Adrenal gland (tissue), 12 donors: ENCODE results near the gene FCHSD2. TPM values are rescaled to one million over a fixed set of nuclear protein-coding genes. Genes with fewer than 3 reads are reported as not detected.

Source experiments
- DNase-seq, 7 donors: peaks; one replicate each; pipeline ENCODE4 v3.0.0-alpha.2; 2019 to 2020
- H3K27ac ChIP-seq, 5 donors: fragments of 200-600 bp; sonication (generic) in 4 of 5; 1 replicate in 3 of 5; 2 replicates in 2 of 5; pipeline versions ENCODE4 v1.5.1 to v1.8.0; 2016 to 2020; ENCODE audit warnings: mild to moderate bottlenecking in 1 of 5
- H3K27me3 ChIP-seq: fragments of 200-600 bp; 2 replicates; pipeline ENCODE4 v1.8.0; 2021
- H3K36me3 ChIP-seq, 2 donors: fragments of 200-600 bp; replicated peaks in 1 of 2; 1 replicate in 1 of 2; 2 replicates in 1 of 2; pipeline versions ENCODE4 v1.5.1 to v1.8.0; 2018 to 2022
- H3K4me1 ChIP-seq, 2 donors: fragments of 200-600 bp; replicated peaks in 1 of 2; 1 replicate in 1 of 2; 2 replicates in 1 of 2; pipeline versions ENCODE4 v1.5.1 to v1.8.0; 2018 to 2021
- H3K4me3 ChIP-seq, 4 donors: fragments of 200-600 bp; sonication (generic) in 3 of 4; one replicate each; pipeline ENCODE4 v1.5.1; 2016 to 2018
- H3K9me3 ChIP-seq, 3 donors: fragments of 200-600 bp; sonication (generic) in 1 of 3; replicated peaks in 1 of 3; 1 replicate in 2 of 3; 2 replicates in 1 of 3; pipeline versions ENCODE4 v1.5.1 to v1.8.0; 2016 to 2021
- POLR2A ChIP-seq, 2 donors: fragments of 450-650 bp; IDR thresholded peaks; one replicate each; pipeline ENCODE4 v1.6.1; 2017; ENCODE audit warnings: antibody characterized with exemption in 2 of 2, mild to moderate bottlenecking in 2 of 2, moderate library complexity in 1 of 2
- WGBS, 4 donors: extraction: QIAGEN DNeasy Blood & Tissue Kit in 2 of 4; methylation state at CpG; one replicate each; pipeline versions ENCODE4 v1.1.5 to v1.1.7; 2013 to 2017; 5-methylcytosine and 5-hydroxymethylcytosine counted together
- intact Hi-C, 2 donors: fragments of 100-400 bp; cut with DNase I; formaldehyde crosslinking; loops; one replicate each; pipeline versions ENCODE4 v1.14.1 to v1.15.0; 2022 to 2023
- polyA plus RNA-seq, 3 donors: library from polyadenylated mRNA; stranded (reverse); fragments of 200-250 nt in 2 of 3; fragments of 350-450 nt in 1 of 3; fragmentation: Illumina TruSeq in 1 of 3; extraction: RNeasy Lipid Tissue Mini Kit (QIAGEN cat#74804) in 1 of 3; gene quantifications; one replicate each; pipeline ENCODE4 v1.2.3, GENCODE V29; 2013 to 2014
- total RNA-seq, 9 donors: library from RNA; depleted of rRNA in 4 of 9; stranded (reverse); fragments of >200 nt in 4 of 9; fragments of 120-200 nt in 1 of 9; fragmentation: NEBNext Ultra II Directional in 1 of 9; extraction: Animal tissue kit (Norgen Biotek cat#: 25700) in 1 of 9; gene quantifications; one replicate each; pipeline versions ENCODE4 v1.1.0 to v1.2.4, GENCODE V29; 2013 to 2023
- TF ChIP-seq, protein P1 (sequence below), 6 experiments: fragments of 450-650 bp in 4 of 6; fragments of 200-600 bp in 2 of 6; sonication (generic) in 1 of 6; IDR thresholded peaks; 1 replicate in 5 of 6; 2 replicates in 1 of 6; pipeline versions ENCODE4 v1.5.1 to v1.8.0; 2016 to 2021; ENCODE audit warnings: antibody characterized with exemption in 6 of 6, mild to moderate bottlenecking in 2 of 6, moderate library complexity in 1 of 6
- donor health status: healthy with polysubstance abuse.
- donor health status: Bipolar disorder and iron deficiency.
- donor health status: DM: yes; HTN: yes; CAD: no.
- donor health status: DM: no; HTN: no; CAD: no.
- donor health status: DM: no; HTN: no; CAD: no.
- donor health status: DM: yes; HTN: yes; CAD: no.

The FCHSD2 gene
- total and polyA plus RNA-seq, 12 donors: 14.6 to 67.2 (median 32.7) TPM

DNA sequence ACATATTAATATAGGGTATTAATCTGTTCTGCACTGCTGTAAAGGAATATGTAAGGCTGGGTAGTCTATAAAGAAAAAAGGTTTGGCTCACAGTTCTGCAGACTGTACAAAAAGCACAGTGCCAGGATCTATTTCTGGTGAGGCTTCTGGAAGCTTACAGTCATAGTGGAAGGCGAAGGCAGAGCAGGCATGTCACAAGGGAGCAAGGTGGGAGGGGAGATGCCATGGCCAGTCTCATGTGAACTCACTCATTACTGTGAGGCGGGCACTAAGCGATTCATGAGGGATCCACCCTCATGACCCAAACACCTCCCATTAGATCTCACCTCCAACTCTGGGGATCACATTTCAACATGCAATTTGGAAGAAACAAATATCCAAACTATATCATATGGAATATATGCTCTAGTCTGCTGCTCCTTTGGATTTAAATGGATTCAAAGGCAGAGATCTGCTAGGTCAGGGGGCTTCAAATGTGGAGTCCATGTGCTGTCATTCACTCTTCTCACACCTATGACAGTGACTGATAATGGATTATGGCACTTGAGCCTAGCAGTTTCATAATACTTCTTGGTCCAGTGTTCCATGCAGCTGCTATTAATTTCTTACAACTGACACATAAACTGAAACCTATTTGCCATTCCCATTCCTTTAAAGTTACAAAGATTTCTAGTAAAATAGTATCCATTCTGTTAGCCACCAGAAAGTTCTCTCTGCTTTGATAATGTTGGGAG, 182.0 kb downstream of the FCHSD2 start:
- Histone ChIP-seq H3K9me3 (no peaks in the 10 kb centered on the region), H3K36me3 (no peaks in the 10 kb centered on the region), H3K4me1 (no peaks in the 10 kb centered on the region), H3K27ac (no peak overlapping the region), H3K4me3 (no peak overlapping the region), H3K27me3 (no peaks in the 10 kb centered on the region)
- no peak for TF ChIP-seq POLR2A (IDR thresholded peaks at IDR 0.05)
- TF ChIP-seq, protein P1, sequence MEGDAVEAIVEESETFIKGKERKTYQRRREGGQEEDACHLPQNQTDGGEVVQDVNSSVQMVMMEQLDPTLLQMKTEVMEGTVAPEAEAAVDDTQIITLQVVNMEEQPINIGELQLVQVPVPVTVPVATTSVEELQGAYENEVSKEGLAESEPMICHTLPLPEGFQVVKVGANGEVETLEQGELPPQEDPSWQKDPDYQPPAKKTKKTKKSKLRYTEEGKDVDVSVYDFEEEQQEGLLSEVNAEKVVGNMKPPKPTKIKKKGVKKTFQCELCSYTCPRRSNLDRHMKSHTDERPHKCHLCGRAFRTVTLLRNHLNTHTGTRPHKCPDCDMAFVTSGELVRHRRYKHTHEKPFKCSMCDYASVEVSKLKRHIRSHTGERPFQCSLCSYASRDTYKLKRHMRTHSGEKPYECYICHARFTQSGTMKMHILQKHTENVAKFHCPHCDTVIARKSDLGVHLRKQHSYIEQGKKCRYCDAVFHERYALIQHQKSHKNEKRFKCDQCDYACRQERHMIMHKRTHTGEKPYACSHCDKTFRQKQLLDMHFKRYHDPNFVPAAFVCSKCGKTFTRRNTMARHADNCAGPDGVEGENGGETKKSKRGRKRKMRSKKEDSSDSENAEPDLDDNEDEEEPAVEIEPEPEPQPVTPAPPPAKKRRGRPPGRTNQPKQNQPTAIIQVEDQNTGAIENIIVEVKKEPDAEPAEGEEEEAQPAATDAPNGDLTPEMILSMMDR (IDR thresholded peaks at IDR 0.05): no peak
- DNase-seq: no peak
- intact Hi-C loops: no loop called here
- 92 to 97% (median 95%) methylated on average over 3 of the region's 3 CpGs for WGBS, 4 donors

DNA sequence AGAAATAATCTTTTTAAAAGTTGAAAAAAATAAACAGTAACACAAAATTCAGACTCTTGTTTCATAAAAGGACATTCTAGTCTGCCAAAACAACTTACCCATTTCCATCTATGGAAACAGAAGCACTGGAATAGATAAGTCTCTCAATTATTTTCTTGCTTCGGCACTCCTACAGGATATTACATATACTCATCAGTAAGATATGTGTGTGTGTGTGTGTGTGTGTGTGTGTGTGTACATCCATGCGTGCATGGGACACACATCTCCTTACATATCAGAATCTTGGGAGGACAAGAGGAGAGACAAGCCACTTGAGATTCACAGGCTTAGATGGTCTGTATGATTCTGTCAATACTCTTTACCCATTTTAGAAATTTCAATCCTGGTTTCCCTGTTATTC, 183.3 kb downstream of the FCHSD2 start:
- no peak for DNase-seq
- Histone ChIP-seq H3K4me1 (no peaks in the 10 kb centered on the region), H3K9me3 (no peaks in the 10 kb centered on the region), H3K4me3 (no peak overlapping the region), H3K36me3 (no peaks in the 10 kb centered on the region), H3K27ac (no peak overlapping the region), H3K27me3 (no peaks in the 10 kb centered on the region)
- WGBS, 4 donors: 81 to 97% (median 89%) methylated on average over 2 of the region's 2 CpGs
- intact Hi-C loops: no loop called here
- TF ChIP-seq POLR2A (IDR thresholded peaks at IDR 0.05): no peak
- TF ChIP-seq, protein P1 (IDR thresholded peaks at IDR 0.05): no peak

DNA sequence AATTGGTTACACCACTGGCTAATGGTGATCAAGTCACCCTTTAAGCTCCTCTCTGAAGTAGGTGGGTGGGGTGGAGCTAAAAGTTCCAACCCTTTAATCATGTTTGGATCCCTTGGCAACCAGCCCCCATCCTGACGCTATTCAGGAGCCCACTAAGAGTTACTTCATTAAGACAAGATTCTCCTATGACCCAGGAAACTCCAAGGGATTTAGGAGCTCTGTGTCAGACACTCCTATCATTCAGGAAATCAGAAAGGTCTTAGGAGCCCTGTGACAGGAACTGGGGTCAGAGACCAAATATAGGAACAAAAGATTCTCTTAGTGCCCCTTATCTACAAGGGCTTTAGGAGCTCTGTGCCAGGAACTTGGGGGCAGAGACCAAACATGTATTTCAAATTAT, 186.7 kb downstream of the FCHSD2 start:
- H3K4me1 ChIP-seq: no peaks in the 10 kb centered on the region
- no peaks in the 10 kb centered on the region for H3K27me3 ChIP-seq
- no peak overlapping the region for H3K4me3 ChIP-seq
- H3K27ac ChIP-seq: no peak overlapping the region
- TF ChIP-seq, protein P1 (IDR thresholded peaks at IDR 0.05): no peak
- TF ChIP-seq POLR2A (IDR thresholded peaks at IDR 0.05): no peak
- intact Hi-C loops: no loop called here
- H3K9me3 ChIP-seq: no peaks in the 10 kb centered on the region
- H3K36me3 ChIP-seq: no peaks in the 10 kb centered on the region
- no peak for DNase-seq
- 69 to 92% (median 82%) methylated on average over 1 of the region's 1 CpG for WGBS, 4 donors

DNA sequence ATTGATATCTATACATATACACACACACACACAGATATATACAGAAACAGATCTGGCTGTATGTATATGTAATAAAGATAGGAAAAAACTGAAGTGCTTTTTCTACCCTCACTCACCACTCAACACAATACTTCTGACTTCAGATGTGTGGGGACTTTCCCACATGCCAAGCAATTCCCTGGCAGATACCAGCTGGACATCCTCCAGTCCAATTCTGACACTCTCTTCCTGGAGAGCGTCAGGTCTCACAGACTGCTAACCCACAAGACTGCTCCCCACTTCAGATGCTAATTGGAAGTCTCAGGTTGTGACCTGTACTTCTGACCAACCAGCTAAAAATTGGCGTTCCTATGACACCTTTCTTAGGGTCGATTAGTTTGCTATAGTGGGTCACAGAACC, 187.3 kb downstream of the FCHSD2 start:
- intact Hi-C loops: no loop called here
- no peak for DNase-seq
- WGBS, 4 donors: 80 to 90% (median 87%) methylated on average over 3 of the region's 3 CpGs
- TF ChIP-seq POLR2A (IDR thresholded peaks at IDR 0.05): no peak
- TF ChIP-seq, protein P1 (IDR thresholded peaks at IDR 0.05): no peak
- Histone ChIP-seq H3K4me1 (no peaks in the 10 kb centered on the region), H3K36me3 (no peaks in the 10 kb centered on the region), H3K27me3 (no peaks in the 10 kb centered on the region), H3K9me3 (no peaks in the 10 kb centered on the region), H3K27ac (no peak overlapping the region), H3K4me3 (no peak overlapping the region)
